Immature natural killer cell (primary cell): Measurements from ENCODE around the gene BAIAP2L1. TPM values are rescaled to one million over a fixed set of nuclear protein-coding genes. Genes with fewer than 3 reads are reported as not detected.
A peak's percentile ranks its signal among the peaks of the same experiment; 100 is the strongest.

Source experiments
- DNase-seq, 3 donors: peaks; one replicate each; pipeline ENCODE4 v3.0.0; 2022; ENCODE audit warnings: mixed read lengths in 1 of 3
- H3K27ac Mint-ChIP-seq, 6 donors: one replicate each; pipeline ENCODE4 v1.8.0; 2020; ENCODE audit warnings: mixed read lengths in 6 of 6, mild to moderate bottlenecking in 5 of 6, inconsistent platforms in 4 of 6, moderate library complexity in 3 of 6
- H3K27me3 Mint-ChIP-seq, 3 donors: one replicate each; pipeline ENCODE4 v1.8.0; 2020 to 2021; ENCODE audit warnings: low read depth in 3 of 3, mild to moderate bottlenecking in 3 of 3, mixed read lengths in 3 of 3, moderate library complexity in 3 of 3, inconsistent platforms in 1 of 3
- H3K36me3 Mint-ChIP-seq, 3 donors: one replicate each; pipeline ENCODE4 v1.8.0; 2020; ENCODE audit warnings: mixed read lengths in 3 of 3, inconsistent platforms in 2 of 3, mild to moderate bottlenecking in 2 of 3
- H3K4me1 Mint-ChIP-seq, 2 donors: one replicate each; pipeline ENCODE4 v1.8.0; 2020; ENCODE audit warnings: inconsistent platforms in 2 of 2, mild to moderate bottlenecking in 2 of 2, mixed read lengths in 2 of 2, moderate library complexity in 1 of 2
- H3K4me3 Mint-ChIP-seq, 5 donors: one replicate each; pipeline ENCODE4 v1.8.0; 2020; ENCODE audit warnings: mild to moderate bottlenecking in 5 of 5, mixed read lengths in 5 of 5, inconsistent platforms in 3 of 5, moderate library complexity in 3 of 5
- H3K9me3 Mint-ChIP-seq, 6 donors: one replicate each; pipeline ENCODE4 v1.8.0; 2020; ENCODE audit warnings: mild to moderate bottlenecking in 6 of 6, mixed read lengths in 6 of 6, inconsistent platforms in 4 of 6, moderate library complexity in 3 of 6
- polyA plus RNA-seq, 3 donors: library from polyadenylated mRNA; unstranded; fragments of 300-500 nt; fragmentation: Illumina TruSeq; gene quantifications; one replicate each; pipeline ENCODE4 v1.2.3, GENCODE V29; 2021

The BAIAP2L1 gene
- polyA plus RNA-seq, 3 donors from 2014 or later = 0.24 to 0.29 (median 0.28) TPM

- Mint-ChIP-seq H3K9me3 (no peaks in the 10 kb centered on the region), H3K27me3 (no peaks in the 10 kb centered on the region), H3K27ac (no peak overlapping the region), H3K36me3 (peaks cover 0 to 3% (median 0%) of the 10 kb centered on the region in 3 donors), H3K4me1 (no peaks in the 10 kb centered on the region), H3K4me3 (no peak overlapping the region)
- no peak for DNase-seq
Observed at GRCh38 chr7:98296833-98297232, 104.1 kb downstream of the BAIAP2L1 start.

GRCh38 chr7:98295467-98296192 lies 105.3 kb downstream of the BAIAP2L1 start:
- Mint-ChIP-seq H3K36me3 (peaks cover 0 to 3% (median 0%) of the 10 kb centered on the region in 3 donors), H3K4me1 (no peaks in the 10 kb centered on the region), H3K27me3 (no peaks in the 10 kb centered on the region), H3K9me3 (no peaks in the 10 kb centered on the region), H3K4me3 (no peak overlapping the region), H3K27ac (no peak overlapping the region)
- no peak for DNase-seq

DNA sequence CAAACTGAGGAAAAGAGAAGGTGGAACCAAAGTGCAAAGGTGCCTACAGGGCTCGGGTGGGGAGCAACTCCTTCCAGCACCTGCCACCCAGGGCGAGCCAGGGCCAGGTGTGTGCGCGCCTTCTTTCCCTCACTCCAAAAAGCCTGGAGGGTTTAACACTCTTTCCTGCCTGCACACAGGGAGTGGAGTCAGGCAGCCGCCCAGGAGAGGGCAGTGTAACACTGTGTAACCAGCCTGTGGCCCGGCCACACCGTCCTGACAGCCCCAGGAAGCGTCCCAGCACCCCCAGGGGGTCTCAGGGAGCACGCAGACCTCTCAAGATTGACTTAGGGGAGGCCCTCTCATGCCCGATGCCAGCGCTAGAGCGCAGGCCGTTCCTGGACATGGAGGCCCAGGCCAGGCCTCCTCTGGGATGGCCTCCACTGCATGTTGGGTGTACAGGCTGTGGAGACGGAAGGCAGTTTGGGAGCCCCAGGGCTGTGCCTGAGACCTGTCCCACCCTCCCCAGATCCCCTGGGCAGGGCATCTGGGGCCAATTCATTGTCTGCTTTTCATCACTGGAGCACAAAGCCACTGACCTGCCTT lies 106.0 kb downstream of the BAIAP2L1 start:
- Mint-ChIP-seq H3K27ac (no peak overlapping the region), H3K9me3 (no peaks in the 10 kb centered on the region), H3K4me1 (no peaks in the 10 kb centered on the region), H3K27me3 (peaks cover 0 to 1% (median 0%) of the 10 kb centered on the region in 3 donors), H3K36me3 (peaks cover 0 to 3% (median 0%) of the 10 kb centered on the region in 3 donors), H3K4me3 (no peak overlapping the region)
- no peak for DNase-seq

- Mint-ChIP-seq H3K9me3 (no peaks in the 10 kb centered on the region), H3K27me3 (peaks cover 0 to 2% (median 0%) of the 10 kb centered on the region in 3 donors), H3K4me3 (no peak overlapping the region), H3K27ac (no peak overlapping the region), H3K36me3 (peaks cover 0 to 3% (median 0%) of the 10 kb centered on the region in 3 donors), H3K4me1 (no peaks in the 10 kb centered on the region)
- DNase-seq = no peak
Observed at GRCh38 chr7:98294326-98294725, 106.6 kb downstream of the BAIAP2L1 start.

DNA sequence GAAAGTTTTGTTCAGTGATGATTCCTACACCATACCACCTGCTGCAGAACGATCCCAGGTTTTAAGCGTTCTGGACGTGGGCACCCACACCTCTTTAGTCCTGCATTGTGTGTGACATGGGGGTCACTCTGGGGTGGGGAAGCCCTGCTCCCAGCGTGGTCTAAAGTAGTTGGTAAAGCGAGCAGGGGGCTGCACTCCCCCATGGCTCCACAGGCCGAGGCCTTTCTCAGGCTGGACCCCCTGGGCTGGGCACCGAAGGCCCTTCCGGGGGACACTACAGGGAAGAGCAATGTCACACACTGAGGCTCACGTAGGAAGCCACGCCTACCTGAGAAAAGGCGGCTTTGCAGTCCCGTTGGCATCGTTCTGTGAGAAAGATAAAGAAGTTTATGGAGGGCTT lies 107.1 kb downstream of the BAIAP2L1 start:
- Mint-ChIP-seq H3K27ac (no peak overlapping the region), H3K27me3 (peaks cover 0 to 2% (median 0%) of the 10 kb centered on the region in 3 donors), H3K4me1 (no peaks in the 10 kb centered on the region), H3K9me3 (no peaks in the 10 kb centered on the region), H3K4me3 (no peak overlapping the region), H3K36me3 (peaks cover 0 to 3% (median 0%) of the 10 kb centered on the region in 3 donors)
- no peak for DNase-seq

GRCh38 chr7:98293265-98293664 lies 107.6 kb downstream of the BAIAP2L1 start:
- no peak for DNase-seq
- no peak overlapping the region for H3K4me3 Mint-ChIP-seq
- peaks cover 0 to 1% of the 10 kb centered on the region in 2 donors for H3K4me1 Mint-ChIP-seq
- H3K27ac Mint-ChIP-seq = no peak overlapping the region
- H3K36me3 Mint-ChIP-seq = peaks cover 0 to 3% (median 0%) of the 10 kb centered on the region in 3 donors
- H3K27me3 Mint-ChIP-seq = peaks cover 0 to 2% (median 0%) of the 10 kb centered on the region in 3 donors
- H3K9me3 Mint-ChIP-seq = no peaks in the 10 kb centered on the region

DNA sequence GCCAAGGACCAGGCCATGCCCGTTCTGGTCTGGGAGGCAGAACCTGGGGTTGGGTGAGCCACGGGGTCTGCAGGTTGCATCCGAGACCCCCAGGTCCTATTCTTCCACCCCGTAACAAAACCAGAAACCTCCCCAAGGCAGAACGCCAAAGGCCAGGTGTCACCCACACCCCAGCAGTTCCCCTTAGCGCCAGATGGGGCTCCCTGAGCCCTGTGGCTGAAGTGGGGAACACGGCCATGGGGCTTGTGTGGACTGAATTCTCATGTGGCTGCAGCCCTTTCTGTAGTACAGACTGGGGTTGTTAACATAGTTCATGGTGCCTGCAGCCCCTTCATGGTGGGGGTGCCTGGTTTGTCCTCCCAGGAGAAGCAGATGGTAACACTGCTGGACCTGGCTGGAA lies 109.2 kb downstream of the BAIAP2L1 start:
- Mint-ChIP-seq H3K4me1 (peaks cover 0 to 1% of the 10 kb centered on the region in 2 donors), H3K27me3 (peaks cover 0 to 2% (median 0%) of the 10 kb centered on the region in 3 donors), H3K4me3 (no peak overlapping the region), H3K9me3 (no peaks in the 10 kb centered on the region), H3K36me3 (peaks cover 0 to under 1% (median 0%) of the 10 kb centered on the region in 3 donors), H3K27ac (no peak overlapping the region)
- no peak for DNase-seq

DNA sequence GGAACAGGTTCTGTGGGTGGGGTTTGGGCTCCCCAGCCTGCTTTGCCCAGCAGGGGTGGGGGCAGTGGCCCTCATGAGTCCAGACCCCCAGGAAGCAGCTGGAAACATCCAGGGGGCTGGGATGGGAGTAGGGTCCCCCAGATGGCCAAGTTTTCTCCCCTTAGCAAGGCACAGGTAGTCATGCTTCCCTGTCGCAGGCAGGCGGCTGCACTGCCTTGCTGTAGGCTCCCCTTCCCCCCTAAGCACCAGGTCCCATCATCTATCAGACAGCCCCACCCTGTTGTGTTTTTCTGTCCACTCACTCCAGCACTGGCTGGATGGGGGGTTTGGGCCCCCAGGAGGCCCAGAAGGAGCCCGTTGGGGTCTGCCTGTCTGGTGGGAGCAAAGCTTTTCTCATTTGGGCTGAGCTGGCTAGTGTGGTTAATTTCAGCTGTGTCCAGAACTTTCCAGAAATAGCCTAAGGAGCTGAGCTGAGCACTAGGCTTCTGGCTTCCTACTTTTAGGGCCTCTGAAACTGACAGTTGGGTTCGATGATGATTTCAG lies 111.5 kb downstream of the BAIAP2L1 start:
- H3K4me3 Mint-ChIP-seq = no peak overlapping the region
- DNase-seq = no peak
- peaks cover 0 to 3% (median 0%) of the 10 kb centered on the region in 3 donors for H3K27me3 Mint-ChIP-seq
- no peaks in the 10 kb centered on the region for H3K9me3 Mint-ChIP-seq
- H3K27ac Mint-ChIP-seq = no peak overlapping the region
- H3K4me1 Mint-ChIP-seq = peaks cover 7 to 9% of the 10 kb centered on the region in 2 donors
- H3K36me3 Mint-ChIP-seq = no peaks in the 10 kb centered on the region

DNA sequence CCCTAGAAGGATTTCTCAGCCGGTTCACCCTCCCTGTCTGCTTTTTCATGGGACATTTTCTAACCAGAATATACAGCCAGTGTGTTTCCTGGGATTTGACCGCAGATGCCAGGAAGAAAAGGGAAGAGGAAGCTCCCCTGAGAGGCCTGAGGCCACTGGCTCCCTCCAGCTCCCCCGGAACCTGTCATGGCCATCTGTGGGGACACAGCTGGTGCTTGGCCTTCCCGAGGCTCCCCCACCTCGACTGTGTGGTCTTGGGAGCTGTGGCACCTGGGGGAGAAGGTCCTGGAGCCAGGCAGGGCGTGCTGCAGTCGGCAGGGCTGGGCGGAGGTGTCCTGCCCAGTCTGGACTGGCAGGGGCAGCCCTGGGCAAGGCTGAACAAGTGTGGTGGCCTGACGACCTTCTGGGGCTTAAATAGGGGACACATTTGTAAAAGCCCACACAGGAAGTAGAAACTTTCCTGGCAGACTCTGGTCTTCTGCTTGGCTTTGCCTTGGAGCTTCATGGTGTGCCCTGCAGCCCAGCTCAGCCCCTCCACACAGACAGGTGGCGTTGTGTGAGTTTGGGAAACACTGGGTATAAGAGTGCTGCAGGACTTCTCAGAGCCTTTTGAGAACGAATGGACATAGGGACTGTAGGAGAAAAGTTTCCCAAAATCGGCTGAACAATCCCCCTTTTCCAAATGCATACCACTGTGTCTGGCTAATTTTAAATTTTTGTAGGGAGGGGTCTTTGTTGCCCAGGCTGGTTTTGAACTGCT lies 112.6 kb downstream of the BAIAP2L1 start:
- Mint-ChIP-seq H3K27ac (peak overlapping the region in 3 of 6 donors; percentile 45 to 65 (median 58)), H3K27me3 (peaks cover 0 to 5% (median 0%) of the 10 kb centered on the region in 3 donors)

GRCh38 chr7:98287486-98287959 lies 113.4 kb downstream of the BAIAP2L1 start:
- H3K36me3 Mint-ChIP-seq = no peaks in the 10 kb centered on the region
- no peaks in the 10 kb centered on the region for H3K9me3 Mint-ChIP-seq
- H3K4me1 Mint-ChIP-seq = peaks cover 21 to 24% of the 10 kb centered on the region in 2 donors
- no peak overlapping the region for H3K4me3 Mint-ChIP-seq
- no peak for DNase-seq
- peaks cover 0 to 9% (median 2%) of the 10 kb centered on the region in 3 donors for H3K27me3 Mint-ChIP-seq
- H3K27ac Mint-ChIP-seq = no peak overlapping the region

More for the DNA sequence above, 112.6 kb downstream of the BAIAP2L1 start:
- H3K9me3 Mint-ChIP-seq = no peaks in the 10 kb centered on the region
- H3K36me3 Mint-ChIP-seq = no peaks in the 10 kb centered on the region
- H3K4me3 Mint-ChIP-seq = no peak overlapping the region
- DNase-seq = no peak
- peaks cover 13 to 17% of the 10 kb centered on the region in 2 donors for H3K4me1 Mint-ChIP-seq

DNA sequence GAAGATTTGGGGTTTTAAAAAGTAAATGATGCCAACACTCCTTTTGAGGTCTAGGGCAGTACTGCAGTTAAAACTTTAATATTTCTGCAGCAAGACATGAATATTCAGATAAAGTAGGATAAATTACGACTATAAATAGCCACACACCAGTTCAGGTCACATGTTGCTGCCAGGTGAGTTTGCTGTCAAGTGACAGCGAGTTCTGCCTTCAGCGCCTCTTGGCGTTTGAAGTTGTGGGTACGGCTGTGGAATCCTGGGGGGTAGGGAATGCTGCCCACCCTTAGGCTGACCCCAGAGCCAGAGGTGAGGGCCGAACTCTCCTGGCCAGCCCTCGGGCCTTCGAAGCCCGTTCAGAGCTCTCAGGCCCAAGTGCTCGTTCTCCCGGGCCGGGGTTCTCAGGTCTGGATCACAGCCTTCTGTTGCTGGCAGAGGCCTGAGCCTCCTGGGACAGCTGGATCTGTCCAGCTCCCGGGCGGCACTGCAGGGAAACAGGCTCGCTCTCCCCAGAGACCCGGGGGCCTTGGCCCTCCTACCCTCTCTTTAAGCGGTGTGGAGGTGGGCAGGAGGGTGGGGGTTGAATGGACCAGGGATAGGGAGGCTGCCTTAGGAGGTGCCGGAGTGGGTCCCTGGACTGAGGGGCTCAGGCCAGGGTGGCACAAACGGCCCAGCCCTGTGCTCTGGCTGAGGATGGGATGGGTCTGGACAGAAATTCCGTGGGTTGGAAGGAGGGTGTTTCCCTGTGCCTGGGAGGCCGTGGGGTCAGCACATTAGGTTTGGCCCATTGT lies 114.0 kb downstream of the BAIAP2L1 start:
- H3K4me3 Mint-ChIP-seq = no peak overlapping the region
- no peaks in the 10 kb centered on the region for H3K9me3 Mint-ChIP-seq
- no peak for DNase-seq
- H3K4me1 Mint-ChIP-seq = peaks cover 25 to 28% of the 10 kb centered on the region in 2 donors
- no peaks in the 10 kb centered on the region for H3K36me3 Mint-ChIP-seq
- peaks cover 0 to 9% (median 2%) of the 10 kb centered on the region in 3 donors for H3K27me3 Mint-ChIP-seq
- no peak overlapping the region for H3K27ac Mint-ChIP-seq

DNA sequence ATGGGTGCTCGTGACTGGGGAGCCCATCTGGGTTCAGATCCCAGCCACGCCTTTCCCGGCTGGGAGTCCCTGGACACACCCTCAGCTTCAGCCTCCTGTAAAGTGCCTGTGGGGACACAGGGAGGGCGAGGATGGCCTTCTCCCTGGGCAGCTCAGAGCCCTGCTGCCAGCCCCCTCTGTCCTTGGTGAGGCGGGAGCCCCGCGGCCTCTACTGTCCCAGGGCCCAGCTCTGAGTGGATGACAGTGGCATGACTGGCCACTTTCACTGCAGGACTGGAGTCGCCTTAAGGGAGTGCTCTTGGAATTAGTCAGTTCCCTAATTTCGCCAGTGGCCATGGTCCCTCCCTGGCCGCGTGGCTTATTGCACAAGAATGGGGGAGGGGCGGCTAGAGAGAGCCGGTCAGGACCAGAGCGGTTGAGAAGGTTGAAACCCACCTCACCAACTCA lies 114.8 kb downstream of the BAIAP2L1 start:
- no peaks in the 10 kb centered on the region for H3K36me3 Mint-ChIP-seq
- DNase-seq = no peak
- peaks cover 25 to 28% of the 10 kb centered on the region in 2 donors for H3K4me1 Mint-ChIP-seq
- peaks cover 0 to 9% (median 2%) of the 10 kb centered on the region in 3 donors for H3K27me3 Mint-ChIP-seq
- H3K27ac Mint-ChIP-seq = no peak overlapping the region
- H3K9me3 Mint-ChIP-seq = no peaks in the 10 kb centered on the region
- H3K4me3 Mint-ChIP-seq = no peak overlapping the region
